ENCODE data around the gene PLCG2. TPM values are rescaled to one million over a fixed set of nuclear protein-coding genes. Genes with fewer than 3 reads are reported as not detected.
A peak's percentile ranks its signal among the peaks of the same experiment; 100 is the strongest.

The PLCG2 gene
- total and polyA plus RNA-seq, 2 experiments from 2014 or later = 2.5 to 5.0 TPM

DNA sequence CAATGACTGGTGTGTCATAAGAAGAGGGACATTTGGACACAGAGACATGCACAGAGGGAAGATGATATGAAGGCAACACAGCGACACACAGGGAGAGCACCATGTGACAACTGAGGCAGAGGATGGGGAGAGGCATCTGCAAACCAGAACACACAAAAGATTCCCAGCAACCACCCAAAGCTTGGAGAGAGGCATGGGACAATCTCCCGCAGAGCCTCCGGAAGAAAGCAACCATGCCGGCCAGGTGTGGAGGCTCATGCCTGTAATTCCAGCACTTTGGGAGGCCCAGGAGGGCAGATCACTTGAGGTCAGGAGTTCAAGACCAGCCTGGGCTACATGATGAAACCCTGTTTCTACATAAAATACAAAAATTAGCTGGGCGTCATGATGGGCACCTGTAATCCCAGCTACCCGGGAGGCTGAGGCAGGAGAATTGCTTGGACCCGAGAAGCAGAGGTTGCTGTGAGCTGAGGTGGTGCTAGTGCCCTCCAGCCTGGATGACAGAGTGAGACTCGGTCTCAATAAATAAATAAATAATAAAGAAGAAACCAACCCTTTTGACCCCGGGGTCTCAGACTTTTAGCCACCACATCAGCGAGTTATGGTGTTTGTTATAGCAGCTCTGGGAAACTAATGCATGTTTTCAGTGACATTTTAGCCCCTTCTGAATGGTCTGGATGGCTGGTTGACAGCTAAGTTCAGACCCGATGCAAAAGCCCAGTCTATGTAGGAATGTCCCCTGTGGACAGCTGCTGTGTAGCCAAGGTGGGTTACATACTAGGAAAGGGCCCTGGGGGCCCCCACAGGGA is 13.8 kb upstream of the PLCG2 start:
- no peaks in the 10 kb centered on the region for H3K9me3 ChIP-seq (ENCODE audit: low read depth)
- no peak overlapping the region for H3K4me2 ChIP-seq

DNA sequence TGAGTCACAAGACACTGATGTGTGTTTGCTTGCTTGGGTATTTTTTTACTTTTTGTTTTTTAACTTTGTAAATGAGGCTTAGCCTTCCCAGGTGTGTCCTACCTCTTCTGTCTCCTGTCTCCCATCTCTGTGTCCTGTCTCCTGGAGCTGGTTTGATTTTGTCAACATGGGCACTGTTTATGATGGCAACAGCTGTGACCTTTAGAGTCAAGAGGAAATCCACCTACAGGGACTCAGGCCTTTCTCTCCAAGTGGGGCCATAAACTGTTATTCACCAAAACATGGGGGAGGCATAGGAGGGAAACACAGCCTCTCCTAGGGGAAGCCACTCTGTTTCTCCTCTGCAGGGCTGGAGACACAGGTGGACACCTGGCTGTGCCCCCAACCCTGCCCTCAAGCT is 13.1 kb upstream of the PLCG2 start:
- Histone ChIP-seq H3K27ac (no peak overlapping the region), H3K4me2 (no peak overlapping the region), H3K4me1 (ENCODE audit: insufficient read depth) (no peaks in the 10 kb centered on the region), H4K20me1 (ENCODE audit: insufficient read depth, poor library complexity, severe bottlenecking) (no peaks in the 10 kb centered on the region), H3K27me3 (peaks cover 4% of the 10 kb centered on the region), H2AFZ (no peak overlapping the region), H3K79me2 (no peaks in the 10 kb centered on the region), H3K36me3 (replicated peaks; ENCODE audit: insufficient read depth, low read depth) (no peaks in the 10 kb centered on the region), H3K9me2 (replicated peaks; ENCODE audit: insufficient read depth) (no peaks in the 10 kb centered on the region), H3K9me3 (ENCODE audit: low read depth) (no peaks in the 10 kb centered on the region), H3K4me3 (no peak overlapping the region)
- no peak for DNase-seq (ENCODE audit: low spot score)
- no peak for TF ChIP-seq EZH2 (IDR thresholded peaks at IDR 0.05; ENCODE audit: borderline replicate concordance)
- TF ChIP-seq CTCF (IDR thresholded peaks at IDR 0.05; ENCODE audit: poor library complexity) = no peak
- no peak for TF ChIP-seq EZH2phosphoT487 (IDR thresholded peaks at IDR 0.05; ENCODE audit: low read depth, severe bottlenecking, unreplicated experiment)

More for the DNA sequence above, 13.8 kb upstream of the PLCG2 start:
- Histone ChIP-seq H3K36me3 (replicated peaks; ENCODE audit: insufficient read depth, low read depth) (no peaks in the 10 kb centered on the region), H3K9me2 (replicated peaks; ENCODE audit: insufficient read depth) (no peaks in the 10 kb centered on the region), H2AFZ (no peak overlapping the region), H3K4me1 (ENCODE audit: insufficient read depth) (no peaks in the 10 kb centered on the region), H4K20me1 (ENCODE audit: insufficient read depth, poor library complexity, severe bottlenecking) (no peaks in the 10 kb centered on the region), H3K27me3 (peaks cover 4% of the 10 kb centered on the region), H3K4me3 (no peak overlapping the region), H3K79me2 (no peaks in the 10 kb centered on the region), H3K27ac (no peak overlapping the region)
- WGBS (ENCODE audit: low lambda C conversion rate, missing lambda C conversion rate) = 91% methylated on average over 11 of the region's 11 CpGs
- no peak for DNase-seq (ENCODE audit: low spot score)
- TF ChIP-seq CTCF (IDR thresholded peaks at IDR 0.05; ENCODE audit: poor library complexity) (no peak), EZH2 (IDR thresholded peaks at IDR 0.05; ENCODE audit: borderline replicate concordance) (no peak), EZH2phosphoT487 (IDR thresholded peaks at IDR 0.05; ENCODE audit: low read depth, severe bottlenecking, unreplicated experiment) (no peak)

DNA sequence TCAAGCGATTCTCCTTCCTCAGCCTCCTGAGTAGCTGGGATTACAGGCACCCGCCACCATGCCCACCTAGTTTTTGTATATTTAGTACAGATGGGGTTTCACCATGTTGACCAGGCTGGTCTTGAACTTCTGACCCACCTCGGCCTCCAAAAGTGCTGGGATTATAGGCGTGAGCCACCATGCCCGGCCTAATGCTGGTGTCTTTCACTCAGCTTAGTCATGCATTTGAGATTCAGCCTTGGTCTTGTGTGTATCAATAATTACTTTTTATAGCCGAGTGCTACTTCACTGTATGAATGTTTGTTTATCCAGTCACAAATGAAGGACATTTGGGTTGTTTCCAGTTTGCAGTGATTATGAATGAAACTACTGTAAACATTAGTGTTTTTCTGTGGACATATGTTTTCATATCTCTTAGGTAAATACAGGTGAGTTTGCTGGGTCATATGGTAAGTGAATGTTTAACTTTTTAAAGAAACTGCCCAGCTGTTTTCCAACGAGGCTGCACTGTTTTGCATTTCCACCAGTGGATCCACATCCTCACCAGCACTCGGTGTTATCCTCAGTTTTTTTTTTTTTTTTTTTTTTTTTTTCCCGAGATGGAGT is 11.0 kb upstream of the PLCG2 start:
- H3K4me2 ChIP-seq = no peak overlapping the region
- H3K27ac ChIP-seq = peak overlapping the region; percentile 40
- TF ChIP-seq EZH2 (IDR thresholded peaks at IDR 0.05; ENCODE audit: borderline replicate concordance) = no peak
- no peak for TF ChIP-seq CTCF (IDR thresholded peaks at IDR 0.05; ENCODE audit: poor library complexity)
- TF ChIP-seq EZH2phosphoT487 (IDR thresholded peaks at IDR 0.05; ENCODE audit: low read depth, severe bottlenecking, unreplicated experiment) = no peak
- no peaks in the 10 kb centered on the region for H3K79me2 ChIP-seq
- no peaks in the 10 kb centered on the region for H3K4me1 ChIP-seq (ENCODE audit: insufficient read depth)
- no peaks in the 10 kb centered on the region for H3K36me3 ChIP-seq (replicated peaks; ENCODE audit: insufficient read depth, low read depth)
- H4K20me1 ChIP-seq (ENCODE audit: insufficient read depth, poor library complexity, severe bottlenecking) = no peaks in the 10 kb centered on the region
- peaks cover 4% of the 10 kb centered on the region for H3K27me3 ChIP-seq
- no peaks in the 10 kb centered on the region for H3K9me3 ChIP-seq (ENCODE audit: low read depth)
- DNase-seq (ENCODE audit: low spot score) = peak; percentile 56
- H3K4me3 ChIP-seq = no peak overlapping the region
- no peaks in the 10 kb centered on the region for H3K9me2 ChIP-seq (replicated peaks; ENCODE audit: insufficient read depth)
- no peak overlapping the region for H2AFZ ChIP-seq
- WGBS (ENCODE audit: low lambda C conversion rate, missing lambda C conversion rate) = 66% methylated on average over 8 of the region's 9 CpGs
